Stimulated activated naive CD8-positive, alpha-beta T cell treated with anti-CD3 and anti-CD28 coated beads, Interleukin-15, Interleukin-2, amounts not matched to agents 100 U/mL and 50 U/mL, for 24 hours (primary cell): ENCODE results near the gene OLFM4.

Experiments
- ATAC-seq: fragments of 150-1000 bp; cut with Tn5 transposase; one replicate; pipeline ENCODE4 v1.10.0; 2021
- DNase-seq: peaks from one replicate; pipeline ENCODE4 v3.0.0; 2021

Gene OLFM4

DNA sequence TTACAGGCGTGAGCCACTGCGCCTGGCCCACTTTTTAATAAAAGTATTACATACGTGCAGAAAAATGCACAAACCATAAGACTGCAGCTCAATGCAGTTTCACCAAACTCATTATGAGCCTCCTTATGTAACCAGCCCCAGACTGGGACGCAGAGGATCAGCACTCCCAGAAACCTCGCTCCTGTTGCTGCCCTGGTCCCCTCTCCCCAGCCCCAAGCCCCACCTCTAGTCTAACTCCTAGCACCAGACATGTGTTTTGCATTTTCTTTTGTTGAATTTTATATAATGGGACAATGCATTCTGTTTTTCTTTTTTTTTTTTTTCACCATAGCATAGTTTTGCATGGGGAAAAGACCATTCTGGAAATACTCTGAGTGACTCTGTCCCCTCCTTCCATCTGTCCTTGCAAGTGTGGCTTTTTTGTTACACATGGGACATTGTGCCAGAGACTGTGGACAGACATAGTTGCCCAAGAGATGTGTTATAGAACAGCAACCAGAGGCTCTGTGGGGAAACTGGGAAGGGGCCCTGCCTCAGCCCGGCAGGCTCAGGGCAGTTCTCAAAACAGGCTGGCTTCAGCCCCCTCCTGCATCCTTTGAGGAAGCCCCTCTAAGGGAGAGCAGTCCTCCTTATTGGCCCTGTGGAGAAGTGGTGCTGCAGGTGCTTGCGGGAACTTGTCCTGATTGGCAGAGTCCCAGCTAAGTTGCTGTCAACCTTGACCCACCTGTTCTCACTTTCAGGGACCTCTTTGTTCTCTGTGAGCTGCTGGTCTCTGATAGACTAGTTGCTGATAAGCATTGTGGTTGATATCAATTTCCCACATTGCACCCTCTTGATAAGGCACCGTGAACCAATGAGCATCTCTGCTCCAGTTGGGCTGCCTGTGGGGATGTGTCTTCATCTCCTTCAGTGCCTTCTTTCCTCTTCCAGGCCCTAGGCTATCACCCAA is 13.8 kb upstream of the OLFM4 start:
- no peak for ATAC-seq

DNA sequence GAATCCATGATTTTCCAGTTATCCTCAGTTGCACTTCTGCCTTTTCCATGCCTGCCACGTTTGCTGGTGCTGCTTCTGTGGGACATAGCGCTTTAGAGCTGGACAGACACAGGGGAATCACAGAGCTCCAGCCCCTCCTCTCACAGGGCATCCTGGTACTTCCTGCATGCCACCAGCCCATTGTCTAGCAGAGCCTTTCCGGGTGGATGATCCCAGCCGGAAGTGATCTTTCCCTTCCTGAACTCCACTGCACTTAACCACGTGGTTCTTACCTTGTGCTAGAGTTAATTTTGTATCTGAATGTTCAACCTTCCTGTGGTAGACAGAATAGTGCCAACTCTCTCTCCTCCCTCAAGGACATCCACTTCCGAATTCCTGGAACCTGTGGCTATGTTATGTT is 12.6 kb upstream of the OLFM4 start:
- ATAC-seq, result no peak
- DNase-seq, result no peak

More for the DNA sequence above, 13.8 kb upstream of the OLFM4 start:
- no peak for DNase-seq

DNA sequence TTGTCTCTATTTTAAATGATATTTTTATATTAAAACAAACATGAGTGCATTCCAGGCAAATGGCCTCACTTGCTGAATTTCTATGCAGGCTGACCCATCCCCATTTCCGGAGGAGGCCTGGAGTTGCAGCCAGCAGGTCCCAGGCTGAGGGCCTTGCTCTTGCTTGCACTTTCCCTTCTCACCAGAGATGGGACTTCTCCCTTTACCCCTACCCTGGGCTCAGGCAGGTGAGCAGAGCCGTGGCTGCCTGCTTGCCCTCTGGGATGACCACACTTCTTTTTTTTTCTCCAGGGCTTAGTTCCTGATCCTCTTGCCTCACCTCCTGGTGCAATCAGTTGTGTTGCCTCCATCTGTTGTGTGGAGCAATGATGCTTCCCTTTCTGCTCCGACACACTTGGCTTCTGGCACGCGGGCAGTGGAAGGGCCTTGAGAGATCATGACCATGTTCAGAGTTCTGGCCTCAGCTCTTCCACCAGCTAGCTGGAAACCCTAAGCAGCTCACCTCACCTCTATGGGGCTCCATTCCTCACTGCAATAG is 11.1 kb upstream of the OLFM4 start:
- ATAC-seq (no peak), DNase-seq (no peak)

DNA sequence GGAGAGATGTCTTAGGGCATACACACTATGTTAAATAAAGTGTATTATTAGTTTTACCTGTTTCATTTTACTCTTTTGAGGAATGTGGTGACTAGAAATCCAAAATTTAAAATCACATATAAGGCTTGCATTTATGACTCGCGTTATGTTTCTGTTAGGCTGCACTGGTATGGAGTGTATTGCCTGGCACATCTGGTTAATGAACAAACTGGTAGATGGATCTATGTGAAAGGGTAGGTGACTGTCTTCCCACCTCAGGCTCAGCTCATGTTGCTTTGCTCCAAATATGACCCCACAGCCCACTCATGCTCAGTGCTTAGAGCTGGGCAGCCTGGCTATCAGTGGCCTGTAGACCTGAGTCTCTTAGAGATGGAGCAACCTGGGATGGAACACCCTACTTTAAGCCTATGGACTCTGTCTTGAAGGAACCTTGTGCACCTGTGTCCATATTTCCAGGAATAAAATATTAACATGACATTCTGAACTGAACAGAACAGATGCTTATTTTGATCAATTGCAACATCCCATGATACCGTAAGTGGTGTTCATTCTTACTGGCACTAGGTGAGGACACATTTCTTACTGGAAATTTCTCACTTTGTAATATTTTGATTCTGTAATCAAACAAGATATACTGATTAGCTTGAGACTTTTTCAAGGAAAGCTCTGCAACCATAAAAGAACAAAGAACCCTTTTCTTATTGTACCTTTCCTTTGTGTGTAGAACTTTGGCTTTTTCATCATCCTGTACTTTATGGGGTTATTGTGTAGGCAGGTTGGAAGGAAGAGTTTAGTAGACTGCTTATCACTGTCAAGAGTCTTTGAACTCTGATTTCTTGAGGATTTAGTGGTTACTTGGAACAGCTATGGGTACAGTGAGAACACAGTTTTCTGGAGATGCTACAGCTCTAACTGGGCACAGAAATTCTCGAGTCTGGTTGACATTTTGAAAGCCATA is 9.6 kb upstream of the OLFM4 start:
- ATAC-seq, result no peak
- DNase-seq, result no peak

DNA sequence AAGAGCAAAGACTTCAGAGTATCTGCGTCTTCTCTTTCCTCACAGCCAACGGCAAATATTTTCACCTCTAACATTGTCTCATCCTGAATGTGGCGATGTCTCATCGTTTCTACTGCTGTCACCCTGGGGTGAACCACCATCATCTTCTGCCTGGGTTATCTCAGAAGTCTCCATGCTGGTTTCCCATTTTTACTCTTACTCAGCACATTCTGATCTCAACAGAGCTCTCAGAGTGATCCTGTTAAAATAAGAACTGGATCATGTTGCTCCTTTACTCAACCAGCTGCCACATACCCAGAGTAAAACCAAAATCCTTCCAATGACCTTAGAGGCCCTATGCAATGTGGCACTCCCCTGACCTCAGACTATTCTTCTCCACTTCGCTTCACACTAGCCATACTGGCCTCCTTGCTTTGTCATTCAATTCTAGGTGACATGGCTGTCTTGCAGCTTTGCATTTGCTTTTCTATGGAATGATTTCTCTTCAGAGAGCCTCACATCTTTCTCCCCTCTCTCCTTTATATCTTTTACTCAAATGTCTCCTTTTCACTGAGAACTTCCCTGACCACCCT is 7.8 kb upstream of the OLFM4 start:
- DNase-seq (no peak), ATAC-seq (no peak)

DNA sequence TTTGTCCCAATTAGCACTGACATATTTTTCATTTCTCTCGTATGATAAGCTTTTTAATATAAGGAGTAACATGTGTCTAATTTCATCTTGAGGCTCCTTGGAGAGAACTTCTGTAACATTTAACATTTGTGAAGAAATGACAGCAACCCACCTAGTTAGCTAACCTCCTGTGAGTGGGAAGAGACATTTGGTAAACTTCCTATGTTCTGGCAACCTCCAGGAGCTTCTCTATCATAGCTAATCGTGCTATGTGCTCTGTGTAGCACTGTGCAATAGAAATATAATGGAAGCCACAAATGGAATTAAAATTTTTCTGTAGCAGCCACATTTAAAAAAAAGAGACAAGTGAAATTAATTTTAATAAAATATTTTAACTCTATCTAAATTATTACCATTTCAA is 5.4 kb upstream of the OLFM4 start:
- DNase-seq, result no peak
- no peak for ATAC-seq

DNA sequence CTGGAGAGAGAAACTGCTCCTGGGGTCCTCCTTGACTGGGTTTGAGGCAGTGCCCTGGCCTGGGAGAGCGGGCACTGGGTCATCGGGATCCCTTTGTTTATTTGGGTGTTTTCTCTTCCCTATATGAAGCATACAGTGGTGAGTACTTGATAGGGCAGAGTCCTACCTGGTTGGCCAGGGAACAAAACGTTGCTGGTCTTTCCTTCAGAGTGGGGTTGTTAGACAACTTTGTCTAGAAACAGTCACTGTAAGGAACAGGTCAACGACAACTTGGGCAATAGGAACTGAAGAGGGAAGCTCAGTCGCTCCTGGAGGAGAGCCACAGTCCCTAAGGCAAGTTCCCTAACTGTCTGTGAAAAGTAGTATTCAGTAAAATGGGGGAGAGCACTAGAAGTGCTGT is 550 bp upstream of the OLFM4 start:
- ATAC-seq (no peak), DNase-seq (no peak)

DNA sequence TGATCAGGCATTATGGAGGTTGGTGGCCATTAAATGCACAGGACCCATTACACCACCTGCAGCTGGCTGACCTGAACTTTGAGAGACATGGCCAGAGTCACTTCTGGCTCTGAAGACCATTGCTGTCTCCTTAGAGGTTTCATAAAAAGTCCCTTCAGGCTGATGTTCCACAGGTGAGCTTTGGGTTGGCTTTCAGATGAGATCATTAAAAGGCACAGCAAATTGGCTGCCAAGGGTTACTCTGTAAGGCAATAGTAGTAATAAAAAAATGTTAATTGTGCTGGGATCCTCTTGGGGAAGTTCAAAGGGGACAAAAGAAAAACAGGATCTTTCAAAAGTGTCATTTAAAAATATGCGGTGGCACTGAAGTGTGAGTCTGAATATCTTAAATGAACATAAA is 4.2 kb downstream of the OLFM4 start:
- ATAC-seq (no peak), DNase-seq (no peak)

DNA sequence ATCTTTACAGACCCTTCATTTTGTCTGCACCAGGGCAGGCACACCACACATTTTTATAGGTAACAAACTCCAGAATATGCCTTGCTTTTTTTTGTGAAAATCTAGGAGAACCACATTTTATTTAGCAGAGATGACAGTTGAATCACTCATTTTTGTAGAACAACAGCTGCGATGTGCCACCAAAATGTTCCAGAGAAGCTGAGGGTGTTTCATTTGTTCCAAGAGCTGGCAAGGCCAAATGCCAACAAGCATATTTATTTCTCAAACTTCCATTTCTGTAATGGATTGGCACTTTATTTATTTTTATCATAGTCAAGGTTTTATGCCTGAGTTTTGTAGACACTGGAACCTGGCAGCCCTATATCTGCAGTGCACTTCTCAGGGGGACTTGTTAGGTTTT is 10.4 kb downstream of the OLFM4 start:
- ATAC-seq, result no peak
- DNase-seq, result no peak

DNA sequence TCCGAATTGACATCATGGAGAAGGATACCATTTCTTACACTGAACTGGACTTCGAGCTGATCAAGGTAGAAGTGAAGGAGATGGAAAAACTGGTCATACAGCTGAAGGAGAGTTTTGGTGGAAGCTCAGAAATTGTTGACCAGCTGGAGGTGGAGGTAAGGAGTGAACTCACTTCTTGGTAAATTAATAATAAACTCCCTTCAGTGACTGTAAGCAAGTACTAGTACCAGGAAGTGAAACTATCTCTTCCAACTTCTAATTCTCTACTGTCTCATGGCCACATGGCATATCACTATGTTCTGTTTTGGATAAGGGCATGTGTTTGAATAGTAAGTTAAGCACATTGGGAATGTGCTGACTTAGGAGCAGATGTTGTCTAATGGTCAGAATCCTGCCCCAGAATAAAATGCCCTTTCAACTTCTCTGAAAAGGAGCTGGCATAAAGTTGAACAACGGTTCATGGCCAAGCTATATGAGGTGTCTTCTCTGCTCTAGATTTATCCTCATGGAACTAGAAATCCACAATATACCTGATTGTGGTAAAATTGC is 13.4 kb downstream of the OLFM4 start:
- no peak for DNase-seq
- no peak for ATAC-seq

DNA sequence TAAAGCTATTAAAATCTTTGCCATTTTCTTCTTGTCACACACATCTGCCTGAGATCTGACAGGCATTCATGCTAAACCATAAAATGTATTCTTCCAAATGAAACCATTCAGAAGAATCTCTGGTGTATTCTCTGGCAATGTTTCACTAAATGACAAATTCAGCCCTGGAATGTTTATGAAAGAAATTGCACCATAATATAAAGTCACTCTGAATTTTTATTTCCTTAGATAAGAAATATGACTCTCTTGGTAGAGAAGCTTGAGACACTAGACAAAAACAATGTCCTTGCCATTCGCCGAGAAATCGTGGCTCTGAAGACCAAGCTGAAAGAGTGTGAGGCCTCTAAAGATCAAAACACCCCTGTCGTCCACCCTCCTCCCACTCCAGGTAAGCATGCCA is 14.3 kb downstream of the OLFM4 start:
- ATAC-seq (no peak), DNase-seq (no peak)

DNA sequence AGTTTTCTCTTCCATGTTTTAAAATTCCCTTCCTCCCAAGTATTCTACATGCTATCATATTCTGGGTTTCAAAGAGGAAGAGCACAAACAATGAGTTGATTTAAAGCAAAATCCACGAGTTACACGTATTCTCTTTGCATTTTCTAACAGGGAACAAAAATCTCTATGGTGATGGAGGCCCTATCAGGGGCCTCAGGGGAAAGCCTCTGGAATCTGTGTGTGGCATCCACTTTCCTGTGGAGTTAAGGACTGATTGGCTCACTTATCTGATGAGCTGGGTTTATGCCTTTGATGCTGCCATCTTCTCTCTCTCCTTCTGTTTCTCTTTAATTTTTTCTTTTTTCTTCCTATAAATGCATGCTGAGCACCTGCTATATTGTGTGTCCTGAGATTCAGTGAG is 14.8 kb downstream of the OLFM4 start:
- ATAC-seq, result no peak

DNA sequence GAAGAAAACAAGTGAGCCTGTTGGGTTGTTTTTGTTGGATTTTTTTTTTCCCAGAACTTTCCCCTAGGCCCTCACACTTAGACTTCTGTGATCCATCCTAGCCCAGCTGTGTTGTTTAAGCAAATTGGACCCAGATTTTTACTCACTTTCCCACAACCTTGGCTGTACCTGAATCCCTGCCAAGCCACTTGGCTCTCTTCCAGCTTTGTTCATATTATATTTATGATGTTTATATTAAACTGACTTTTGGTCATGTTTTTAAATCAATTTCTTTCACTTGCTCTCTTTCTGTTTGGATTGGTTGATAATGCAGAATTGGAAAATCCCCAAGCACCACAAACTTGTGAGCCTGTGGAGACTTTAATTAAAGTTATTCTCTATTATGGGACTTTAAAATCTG is 16.6 kb downstream of the OLFM4 start:
- no peak for ATAC-seq
- DNase-seq, result no peak

More for the DNA sequence above, 14.8 kb downstream of the OLFM4 start:
- DNase-seq, result no peak

DNA sequence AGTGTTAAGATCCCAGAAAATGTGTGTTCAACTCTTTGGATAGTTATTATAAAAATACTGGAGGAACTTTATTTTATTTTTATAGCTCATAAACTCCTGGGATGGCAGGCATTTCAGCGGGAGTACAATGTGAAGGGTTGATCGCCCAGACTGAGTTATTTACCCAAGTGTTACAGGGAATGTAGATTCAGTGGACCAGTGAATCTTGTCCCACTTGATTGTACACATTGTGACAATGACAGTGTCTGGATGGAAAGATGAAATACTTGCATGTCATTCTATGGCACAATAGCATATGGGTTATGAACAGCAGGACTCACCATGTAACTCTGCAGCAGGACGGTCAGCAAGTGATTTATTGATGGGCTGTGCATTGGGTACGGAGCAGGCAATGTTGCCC is 20.3 kb downstream of the OLFM4 start:
- ATAC-seq (no peak), DNase-seq (no peak)

DNA sequence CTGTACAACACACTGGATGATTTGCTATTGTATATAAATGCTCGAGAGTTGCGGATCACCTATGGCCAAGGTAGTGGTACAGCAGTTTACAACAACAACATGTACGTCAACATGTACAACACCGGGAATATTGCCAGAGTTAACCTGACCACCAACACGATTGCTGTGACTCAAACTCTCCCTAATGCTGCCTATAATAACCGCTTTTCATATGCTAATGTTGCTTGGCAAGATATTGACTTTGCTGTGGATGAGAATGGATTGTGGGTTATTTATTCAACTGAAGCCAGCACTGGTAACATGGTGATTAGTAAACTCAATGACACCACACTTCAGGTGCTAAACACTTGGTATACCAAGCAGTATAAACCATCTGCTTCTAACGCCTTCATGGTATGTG is 21.5 kb downstream of the OLFM4 start:
- DNase-seq (no peak), ATAC-seq (no peak)

DNA sequence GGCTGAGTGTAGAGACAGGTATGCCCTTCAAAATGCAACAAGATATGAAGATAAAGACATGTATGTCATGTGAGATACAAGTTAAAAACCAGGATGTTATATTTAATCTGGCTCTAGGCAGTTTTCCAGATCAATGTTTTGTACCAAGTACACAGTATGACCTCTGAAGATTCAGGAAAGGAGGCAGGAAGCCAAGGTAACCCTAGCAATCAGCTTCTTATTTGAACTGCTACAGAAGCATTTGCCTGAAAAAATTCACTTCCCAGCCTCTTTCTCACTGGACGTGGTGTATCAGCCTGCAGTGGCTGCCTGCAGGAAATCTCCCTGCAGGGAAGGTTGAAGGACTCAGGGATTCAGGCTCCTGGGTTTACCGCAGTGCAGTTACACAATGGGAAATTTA is 24.1 kb downstream of the OLFM4 start:
- no peak for DNase-seq
- ATAC-seq, result no peak

DNA sequence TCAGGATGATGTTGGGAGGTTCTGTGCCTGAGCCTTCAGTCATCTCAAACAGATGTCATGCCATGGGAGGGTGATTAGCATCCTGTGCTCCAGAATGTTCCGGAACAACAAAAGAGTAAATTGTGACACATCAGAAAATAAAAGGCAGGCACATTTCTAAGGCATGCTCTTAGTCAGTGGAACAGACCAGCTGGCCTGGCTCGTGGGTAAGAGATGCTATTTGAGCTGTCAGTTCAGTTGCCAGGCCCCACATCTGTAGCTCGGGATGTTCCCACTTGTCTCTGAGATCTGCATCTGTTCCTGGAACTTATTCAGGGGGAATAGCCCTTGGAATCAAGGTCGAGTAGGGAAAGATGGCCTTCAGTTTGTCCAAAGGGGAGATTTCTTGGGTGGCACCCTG is 26.0 kb downstream of the OLFM4 start:
- DNase-seq (no peak), ATAC-seq (no peak)

DNA sequence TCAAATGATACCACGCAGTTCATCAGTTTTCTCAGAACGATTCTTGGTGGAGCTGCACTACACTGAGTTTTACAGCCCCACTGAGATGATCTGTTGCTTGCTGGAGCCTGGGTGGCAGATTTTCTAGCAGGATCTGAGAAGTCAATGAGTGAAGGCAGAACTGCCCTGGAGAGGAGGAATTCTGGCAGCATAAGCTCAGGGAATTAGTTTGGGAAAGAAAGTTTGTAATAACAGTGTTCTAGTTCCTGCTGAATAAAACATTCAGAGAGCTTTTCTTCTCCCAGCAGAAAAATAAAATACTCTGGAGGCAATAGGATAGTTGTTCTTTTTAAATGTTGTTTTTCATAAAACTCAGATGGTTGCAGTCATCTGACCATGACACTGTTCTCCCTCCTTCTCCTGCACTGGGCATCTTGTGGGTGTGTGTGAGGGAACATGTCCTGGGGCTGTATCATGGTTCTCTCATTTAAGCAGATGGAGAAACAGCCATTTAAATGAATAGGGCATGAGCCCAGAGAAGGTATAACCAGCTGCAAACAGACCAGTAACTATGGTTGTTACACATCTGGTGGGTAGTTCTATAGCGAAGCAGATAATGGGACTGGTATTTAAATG is 29.6 kb downstream of the OLFM4 start:
- ATAC-seq, result no peak
- no peak for DNase-seq

DNA sequence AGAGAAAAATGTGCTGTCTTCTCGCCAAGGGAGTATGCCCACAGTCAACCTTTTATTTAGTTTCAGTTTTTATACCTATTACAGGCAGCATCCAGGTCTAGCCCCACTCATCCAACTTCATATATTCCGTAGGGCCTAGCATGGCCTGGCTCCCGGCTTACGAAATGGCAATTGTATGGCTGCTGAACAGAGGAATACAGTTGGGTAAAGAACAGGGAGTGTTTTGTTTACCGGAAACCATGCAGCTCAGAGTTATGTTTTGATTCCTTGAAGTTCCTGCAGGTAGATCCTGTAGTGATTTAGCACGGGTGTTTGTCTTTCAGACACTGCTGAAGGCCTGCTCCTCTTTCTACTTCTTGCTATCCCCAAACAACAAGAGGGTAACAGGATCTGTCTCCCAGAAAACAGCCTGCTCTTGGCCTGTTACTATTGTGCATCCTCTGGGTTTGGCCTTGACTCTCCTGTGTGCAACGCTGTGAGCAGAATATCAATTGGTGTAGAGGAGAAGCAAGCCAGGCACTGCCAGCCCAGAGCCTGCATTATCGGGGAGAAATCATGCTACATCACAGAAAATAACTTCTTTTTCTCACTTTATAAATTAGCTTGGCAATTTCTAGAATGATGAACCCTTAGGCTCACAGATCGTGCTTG is 32.4 kb downstream of the OLFM4 start:
- ATAC-seq, result no peak
- no peak for DNase-seq

DNA sequence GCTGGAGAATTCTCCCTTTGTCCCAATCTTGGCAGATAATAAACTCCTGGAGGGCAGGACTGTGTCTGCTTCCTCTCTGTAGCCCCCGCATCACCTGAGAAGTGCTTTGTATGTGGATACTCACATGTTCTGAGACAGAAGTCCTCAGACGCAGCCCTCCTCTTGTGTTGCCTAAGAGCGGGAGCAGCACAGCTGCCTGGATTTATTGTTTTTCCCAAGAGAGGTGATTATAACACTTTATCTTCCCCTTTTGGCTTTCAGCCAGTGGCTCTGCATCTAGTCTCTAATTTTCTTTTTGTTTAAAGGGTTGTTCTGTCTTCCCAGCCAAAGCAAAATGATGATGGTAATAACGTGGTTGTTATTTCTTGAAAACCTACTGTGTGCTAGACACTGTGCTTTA is 36.1 kb downstream of the OLFM4 start:
- DNase-seq, result no peak
- no peak for ATAC-seq

DNA sequence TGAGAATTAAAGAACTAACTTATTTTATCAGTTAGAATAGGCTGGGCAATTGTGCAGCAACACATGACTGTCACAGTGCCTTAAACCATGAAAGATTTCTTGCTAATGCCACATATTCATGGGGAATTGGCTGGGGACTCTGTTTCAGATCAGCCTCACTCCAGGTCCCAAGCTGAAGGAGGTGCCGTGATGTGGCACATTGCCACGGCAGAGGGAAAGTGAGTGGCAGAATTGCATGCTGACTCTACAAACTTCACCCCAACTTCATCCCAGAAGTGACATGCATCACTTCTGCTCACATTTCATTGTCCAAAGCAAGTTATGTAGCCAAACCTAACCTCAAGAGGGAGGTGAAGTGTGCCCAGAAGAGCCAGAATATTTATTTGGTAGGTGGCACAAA is 37.8 kb downstream of the OLFM4 start:
- ATAC-seq, result no peak
- no peak for DNase-seq
